ENCODE measurements around the gene PACRG. TPM values are rescaled to one million over a fixed set of nuclear protein-coding genes. Genes with fewer than 3 reads are reported as not detected.

Gene PACRG
- total and polyA plus RNA-seq, 2 donors = 2.2 to 5.6 TPM

- no peaks in the 10 kb centered on the region for H3K4me1 ChIP-seq (ENCODE audit: insufficient read depth)
- H3K36me3 ChIP-seq (ENCODE audit: insufficient read depth) = no peaks in the 10 kb centered on the region
- WGBS = 73% methylated on average over 11 of the region's 11 CpGs
- no peak overlapping the region for H3K4me3 ChIP-seq (ENCODE audit: low read depth, low read length)
- no peak overlapping the region for H3K27ac ChIP-seq (ENCODE audit: low read depth)
- DNase-seq (ENCODE audit: extremely low spot score) = no peak
Observed at GRCh38 chr6:163243692-163244589, 516.2 kb downstream of the PACRG start.

GRCh38 chr6:163248051-163248450, 520.3 kb downstream of the PACRG start:
- no peaks in the 10 kb centered on the region for H3K36me3 ChIP-seq (ENCODE audit: insufficient read depth)
- WGBS = 89% methylated on average over 4 of the region's 4 CpGs
- no peak overlapping the region for H3K27ac ChIP-seq (ENCODE audit: low read depth)
- no peak for DNase-seq (ENCODE audit: extremely low spot score)
- no peaks in the 10 kb centered on the region for H3K4me1 ChIP-seq (ENCODE audit: insufficient read depth)
- H3K4me3 ChIP-seq (ENCODE audit: low read depth, low read length) = no peak overlapping the region

GRCh38 chr6:163249651-163250101, 521.9 kb downstream of the PACRG start:
- DNase-seq (ENCODE audit: extremely low spot score) = no peak
- H3K27ac ChIP-seq (ENCODE audit: low read depth) = no peak overlapping the region
- no peaks in the 10 kb centered on the region for H3K4me1 ChIP-seq (ENCODE audit: insufficient read depth)
- H3K36me3 ChIP-seq (ENCODE audit: insufficient read depth) = no peaks in the 10 kb centered on the region
- H3K4me3 ChIP-seq (ENCODE audit: low read depth, low read length) = no peak overlapping the region
- 79% methylated on average over 8 of the region's 8 CpGs for WGBS

- Histone ChIP-seq H3K27ac (ENCODE audit: low read depth) (no peak overlapping the region), H3K36me3 (ENCODE audit: insufficient read depth) (no peaks in the 10 kb centered on the region), H3K4me1 (ENCODE audit: insufficient read depth) (no peaks in the 10 kb centered on the region), H3K4me3 (ENCODE audit: low read depth, low read length) (no peak overlapping the region)
- WGBS = 84% methylated on average over 4 of the region's 4 CpGs
- DNase-seq (ENCODE audit: extremely low spot score) = no peak
Observed at GRCh38 chr6:163250116-163250515, 522.3 kb downstream of the PACRG start.

- no peak for DNase-seq (ENCODE audit: extremely low spot score)
- no peaks in the 10 kb centered on the region for H3K4me1 ChIP-seq (ENCODE audit: insufficient read depth)
- H3K4me3 ChIP-seq (ENCODE audit: low read depth, low read length) = no peak overlapping the region
- 71% methylated on average over 27 of the region's 27 CpGs for WGBS
- no peaks in the 10 kb centered on the region for H3K36me3 ChIP-seq (ENCODE audit: insufficient read depth)
- H3K27ac ChIP-seq (ENCODE audit: low read depth) = no peak overlapping the region
Observed at GRCh38 chr6:163252061-163252591, 524.4 kb downstream of the PACRG start.

DNA sequence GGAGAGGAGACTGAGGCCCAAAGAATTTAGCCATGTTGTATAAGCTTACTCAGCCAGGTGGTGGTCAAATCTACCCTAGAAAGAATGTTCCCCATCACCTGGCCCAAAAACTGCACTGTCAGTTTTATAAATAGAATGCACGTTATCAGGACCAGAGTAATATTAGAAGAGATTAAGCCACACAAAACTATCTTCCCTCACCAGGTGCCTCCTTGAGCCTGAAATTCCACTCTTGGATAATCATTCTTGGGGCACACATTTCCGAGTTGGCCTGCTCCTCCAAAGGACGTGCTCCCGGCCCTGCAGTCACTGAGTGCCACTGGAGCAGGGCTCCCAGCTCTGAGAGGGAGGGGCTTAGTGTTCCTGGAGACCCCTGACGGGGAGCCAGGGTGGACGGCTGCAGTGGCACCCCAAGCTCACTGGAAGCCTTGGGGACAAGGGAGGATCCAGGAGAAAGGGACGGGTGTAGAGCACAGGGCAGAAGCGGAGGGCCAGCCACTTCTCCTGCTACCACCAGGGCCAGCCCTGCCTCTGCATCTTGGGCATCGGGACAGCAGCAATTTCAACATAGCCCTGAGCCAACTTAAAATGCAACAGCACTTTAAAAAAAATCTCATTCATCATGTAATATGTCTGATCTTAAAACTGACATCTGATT, 525.9 kb downstream of the PACRG start:
- no peaks in the 10 kb centered on the region for H3K4me1 ChIP-seq (ENCODE audit: insufficient read depth)
- no peak overlapping the region for H3K27ac ChIP-seq (ENCODE audit: low read depth)
- WGBS = 63% methylated on average over 9 of the region's 9 CpGs
- H3K36me3 ChIP-seq (ENCODE audit: insufficient read depth) = no peaks in the 10 kb centered on the region
- H3K4me3 ChIP-seq (ENCODE audit: low read depth, low read length) = no peak overlapping the region
- DNase-seq (ENCODE audit: extremely low spot score) = no peak

- no peak for DNase-seq (ENCODE audit: extremely low spot score)
- Histone ChIP-seq H3K4me3 (ENCODE audit: low read depth, low read length) (no peak overlapping the region), H3K4me1 (ENCODE audit: insufficient read depth) (no peaks in the 10 kb centered on the region), H3K36me3 (ENCODE audit: insufficient read depth) (no peaks in the 10 kb centered on the region), H3K27ac (ENCODE audit: low read depth) (no peak overlapping the region)
- WGBS = 71% methylated on average over 7 of the region's 7 CpGs
Observed at GRCh38 chr6:163254341-163254835, 526.6 kb downstream of the PACRG start.

GRCh38 chr6:163255265-163255664, 527.5 kb downstream of the PACRG start:
- no peak for DNase-seq (ENCODE audit: extremely low spot score)
- WGBS = 89% methylated on average over 2 of the region's 2 CpGs
- no peaks in the 10 kb centered on the region for H3K4me1 ChIP-seq (ENCODE audit: insufficient read depth)
- no peaks in the 10 kb centered on the region for H3K36me3 ChIP-seq (ENCODE audit: insufficient read depth)
- H3K4me3 ChIP-seq (ENCODE audit: low read depth, low read length) = no peak overlapping the region
- H3K27ac ChIP-seq (ENCODE audit: low read depth) = no peak overlapping the region

GRCh38 chr6:163259689-163260088, 531.9 kb downstream of the PACRG start:
- 75% methylated on average over 8 of the region's 8 CpGs for WGBS
- no peak overlapping the region for H3K4me3 ChIP-seq (ENCODE audit: low read depth, low read length)
- DNase-seq (ENCODE audit: extremely low spot score) = no peak
- no peaks in the 10 kb centered on the region for H3K36me3 ChIP-seq (ENCODE audit: insufficient read depth)
- no peaks in the 10 kb centered on the region for H3K4me1 ChIP-seq (ENCODE audit: insufficient read depth)
- no peak overlapping the region for H3K27ac ChIP-seq (ENCODE audit: low read depth)

DNA sequence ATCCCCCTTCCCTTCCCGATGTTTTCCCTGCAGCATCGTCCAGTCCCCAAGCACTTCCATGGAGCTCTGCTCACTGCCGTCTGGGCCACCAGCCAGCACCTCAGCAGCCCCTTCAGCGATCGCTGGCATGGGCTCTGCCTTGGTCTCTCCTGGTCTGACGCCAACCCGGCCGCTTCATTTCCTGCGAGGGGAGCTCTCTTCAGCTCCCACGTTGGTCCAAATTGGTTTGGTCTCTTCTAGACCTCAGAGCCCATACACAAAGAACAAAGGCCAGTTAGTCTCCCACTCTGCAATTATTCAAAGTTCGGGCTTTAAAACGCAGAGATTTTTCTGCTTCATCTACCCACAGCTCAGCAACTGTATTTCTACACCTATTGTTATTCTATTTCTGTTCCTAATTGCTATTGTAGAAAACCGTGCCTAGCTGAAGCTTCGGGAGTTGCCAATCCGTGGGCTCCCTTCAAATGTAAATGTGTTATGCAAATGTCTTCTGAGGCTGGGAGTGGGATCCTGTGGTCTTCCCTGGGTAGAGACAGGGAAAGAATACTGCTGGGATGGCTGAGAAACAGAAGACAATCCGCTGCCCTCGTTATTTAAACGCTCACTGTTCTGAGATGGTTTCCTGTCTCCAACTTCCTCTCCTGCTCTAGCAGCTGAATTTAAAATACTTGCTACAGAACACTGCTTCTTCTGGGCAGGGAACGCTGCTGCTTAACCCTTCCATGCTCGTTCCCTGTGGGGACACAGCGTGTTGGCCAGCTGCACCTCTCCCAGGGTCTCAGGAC, 532.5 kb downstream of the PACRG start:
- Histone ChIP-seq H3K36me3 (ENCODE audit: insufficient read depth) (no peaks in the 10 kb centered on the region), H3K4me3 (ENCODE audit: low read depth, low read length) (no peak overlapping the region), H3K4me1 (ENCODE audit: insufficient read depth) (no peaks in the 10 kb centered on the region), H3K27ac (ENCODE audit: low read depth) (no peak overlapping the region)
- 15% methylated on average over 21 of the region's 21 CpGs for WGBS
- peak; percentile 11 for DNase-seq (ENCODE audit: extremely low spot score)

DNA sequence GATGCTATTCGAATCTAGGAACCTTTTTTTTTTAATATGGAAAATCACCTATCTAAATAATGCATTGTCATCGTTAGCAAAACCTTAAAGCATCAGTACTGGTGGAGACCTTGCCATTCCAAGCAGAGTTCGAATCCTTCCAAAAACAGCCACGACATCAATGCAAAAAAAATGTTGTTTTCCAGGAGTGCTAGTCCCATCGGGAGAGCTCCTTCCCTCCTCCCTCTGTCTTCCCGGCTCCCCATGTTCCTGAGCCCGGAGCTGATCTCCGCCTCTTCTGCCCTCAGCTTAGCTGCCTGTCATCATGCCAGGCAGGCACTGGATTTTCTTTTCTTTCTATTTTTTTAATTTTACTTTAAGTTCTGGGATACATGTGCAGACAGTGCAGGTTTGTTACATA, 533.1 kb downstream of the PACRG start:
- H3K27ac ChIP-seq (ENCODE audit: low read depth) = no peak overlapping the region
- no peaks in the 10 kb centered on the region for H3K4me1 ChIP-seq (ENCODE audit: insufficient read depth)
- 25% methylated on average over 8 of the region's 8 CpGs for WGBS
- no peak for DNase-seq (ENCODE audit: extremely low spot score)
- H3K36me3 ChIP-seq (ENCODE audit: insufficient read depth) = no peaks in the 10 kb centered on the region
- H3K4me3 ChIP-seq (ENCODE audit: low read depth, low read length) = no peak overlapping the region

DNA sequence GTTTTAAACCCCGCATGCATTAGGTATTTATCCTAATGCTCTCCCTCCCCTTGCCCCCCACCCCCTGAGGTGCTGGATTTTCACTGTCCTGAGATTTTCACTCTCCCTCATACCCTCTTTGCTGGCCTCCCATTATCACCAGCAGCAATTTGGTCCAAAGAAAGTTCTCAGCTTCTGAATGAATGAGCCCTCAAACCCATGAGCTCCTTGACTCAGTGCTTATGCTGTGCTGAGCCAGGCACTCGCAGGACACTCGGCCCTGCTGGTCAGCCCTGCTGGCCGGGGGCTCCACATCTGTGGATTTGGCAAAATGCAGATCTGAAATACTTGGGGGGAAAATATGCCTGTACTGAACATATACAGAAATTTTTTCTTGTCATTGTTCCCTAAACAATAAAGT, 533.6 kb downstream of the PACRG start:
- no peak for DNase-seq (ENCODE audit: extremely low spot score)
- Histone ChIP-seq H3K4me3 (ENCODE audit: low read depth, low read length) (no peak overlapping the region), H3K4me1 (ENCODE audit: insufficient read depth) (no peaks in the 10 kb centered on the region), H3K36me3 (ENCODE audit: insufficient read depth) (no peaks in the 10 kb centered on the region), H3K27ac (ENCODE audit: low read depth) (no peak overlapping the region)
- 84% methylated on average over 4 of the region's 4 CpGs for WGBS

DNA sequence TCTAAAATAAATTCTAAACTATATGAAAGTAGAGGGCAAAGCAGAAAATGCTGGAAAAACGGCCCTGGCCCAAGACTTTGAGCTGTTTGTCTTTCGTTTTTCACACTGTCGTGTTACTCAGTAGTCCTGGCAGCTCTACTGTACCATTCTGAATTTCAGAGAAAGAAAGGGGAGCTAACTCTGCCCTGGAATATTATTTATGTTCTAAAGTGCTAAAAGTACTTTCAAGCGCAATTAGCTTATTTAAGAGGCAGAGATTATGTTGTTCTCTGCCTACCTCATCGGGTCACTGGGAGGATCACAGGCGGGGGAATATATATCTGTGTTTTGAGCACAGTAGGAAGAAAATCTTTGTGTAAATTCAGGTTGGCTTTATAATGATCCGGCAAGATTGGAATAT, 534.3 kb downstream of the PACRG start:
- Histone ChIP-seq H3K4me1 (ENCODE audit: insufficient read depth) (no peaks in the 10 kb centered on the region), H3K4me3 (ENCODE audit: low read depth, low read length) (no peak overlapping the region), H3K36me3 (ENCODE audit: insufficient read depth) (no peaks in the 10 kb centered on the region), H3K27ac (ENCODE audit: low read depth) (no peak overlapping the region)
- no peak for DNase-seq (ENCODE audit: extremely low spot score)
- 84% methylated on average over 7 of the region's 7 CpGs for WGBS

Measured in urinary bladder (tissue), 4 donors.